Endometrial microvascular endothelial cells (primary cell): ENCODE data around the gene KRTAP9-2. TPM values are rescaled to one million over a fixed set of nuclear protein-coding genes. Genes with fewer than 3 reads are reported as not detected.
"Not testable (repeated sequence)": the region's sequence is repeated elsewhere in the genome, so short reads cannot be mapped to it uniquely, and the experiment has no call there.

Experiments
- in situ Hi-C: cut with HindIII; loops from 2 replicates; pipeline ENCODE4 v1.10.0; 2017; ENCODE audit warnings: low sequenced_read_pairs, low pct_unique_long_range_greater_than_20kb; ENCODE audit errors: inconsistent ontology term
- total RNA-seq: library from RNA; depleted of rRNA; stranded (reverse); fragments of >200 nt; gene quantifications from one replicate; pipeline ENCODE4 v1.2.3, GENCODE V29; 2015; ENCODE audit errors: inconsistent ontology term

The KRTAP9-2 gene
- total RNA-seq, 1 donor from 2014 or later, result not detected

DNA sequence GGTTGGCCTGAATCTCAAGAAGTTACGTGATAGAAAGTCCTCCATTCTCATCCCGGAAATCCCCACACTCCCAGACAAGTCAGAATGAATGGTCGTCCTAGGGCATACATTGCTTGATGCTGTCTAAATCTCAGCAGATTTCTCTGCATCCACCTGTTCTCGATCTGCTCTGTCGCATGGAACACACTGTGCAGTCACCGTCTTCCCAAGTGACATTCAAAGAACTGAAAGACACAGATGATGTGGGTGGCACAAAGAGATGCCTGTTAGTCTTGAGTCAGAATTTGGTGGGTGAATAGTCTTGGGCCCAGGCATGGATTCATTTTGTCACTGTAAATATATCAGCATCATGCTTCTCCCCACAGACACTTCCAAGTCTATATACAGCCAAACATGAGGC, 5.3 kb downstream of the KRTAP9-2 start:
- in situ Hi-C loops, result no loop called here

- in situ Hi-C loops, result not testable (repeated sequence)
Observed at GRCh38 chr17:41232399-41233105, 6.1 kb downstream of the KRTAP9-2 start, which contains the start of gene KRTAP9-3. KRTAP9-3 (plus strand) TSS chr17:41232449; CDS start chr17:41232502, 53 bp downstream.

DNA sequence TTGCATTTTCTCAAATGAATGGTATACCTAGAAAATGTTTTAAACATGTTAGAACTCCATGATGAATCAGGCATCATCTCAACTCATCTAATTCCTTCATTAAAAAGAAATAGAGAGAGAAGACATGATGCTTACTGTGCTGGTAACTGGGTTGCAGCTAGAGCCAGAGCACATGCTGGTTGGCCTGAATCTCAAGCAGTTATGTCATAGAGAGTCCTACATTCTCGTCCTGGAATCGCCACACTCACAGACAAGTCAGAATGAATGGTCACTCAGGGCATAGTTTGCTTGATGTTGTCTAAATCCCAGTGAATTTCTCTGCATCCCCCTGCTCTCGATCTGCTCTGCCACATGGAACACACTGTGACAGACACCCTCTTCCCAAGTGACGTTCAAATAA, 10.7 kb downstream of the KRTAP9-2 start:
- in situ Hi-C loops, result not testable (repeated sequence)

- in situ Hi-C loops, result not testable (repeated sequence)
Observed at GRCh38 chr17:41237949-41238437, 11.5 kb downstream of the KRTAP9-2 start, which contains the start of gene KRTAP9-8. KRTAP9-8 (plus strand) TSS chr17:41237999; CDS start chr17:41238052, 53 bp downstream.

DNA sequence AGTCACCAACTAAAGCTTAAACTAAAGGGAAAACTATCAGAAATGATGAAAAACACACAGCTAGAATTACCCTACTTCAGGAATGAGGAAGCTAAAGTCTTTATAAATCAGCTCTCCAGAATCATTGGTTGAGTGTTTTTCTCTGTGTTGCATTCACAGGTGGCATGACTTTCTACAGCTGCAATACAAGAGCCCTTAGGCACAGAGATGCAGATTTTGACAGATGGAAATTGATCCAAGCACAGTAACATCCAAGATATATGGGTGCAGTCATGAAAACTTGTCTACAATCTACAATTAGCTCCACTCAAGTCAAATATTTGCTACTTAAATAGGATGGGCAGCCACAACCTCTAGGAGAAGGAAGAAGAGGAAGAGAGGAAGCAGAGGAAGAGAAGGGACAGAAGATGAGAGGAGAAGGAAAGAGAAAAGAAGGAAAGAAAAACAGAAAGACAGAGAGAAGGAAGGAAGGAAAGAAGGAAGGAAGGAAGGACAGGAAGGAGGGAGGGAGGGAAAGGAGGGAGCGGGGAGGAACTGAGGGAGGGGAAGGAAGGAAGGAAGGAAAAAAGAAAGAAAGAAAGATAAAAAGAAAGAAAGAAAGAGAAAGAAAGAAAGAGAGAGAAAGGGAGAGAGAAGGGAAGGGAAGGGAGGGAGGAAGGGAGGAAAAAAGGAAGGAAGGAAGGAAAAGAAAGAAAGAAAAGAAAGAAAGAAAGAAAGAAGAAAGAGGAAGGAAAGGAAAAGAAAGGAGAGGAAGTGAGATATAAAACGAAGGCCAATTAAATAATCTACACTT, 20.7 kb downstream of the KRTAP9-2 start:
- in situ Hi-C loops, result not testable (repeated sequence)

DNA sequence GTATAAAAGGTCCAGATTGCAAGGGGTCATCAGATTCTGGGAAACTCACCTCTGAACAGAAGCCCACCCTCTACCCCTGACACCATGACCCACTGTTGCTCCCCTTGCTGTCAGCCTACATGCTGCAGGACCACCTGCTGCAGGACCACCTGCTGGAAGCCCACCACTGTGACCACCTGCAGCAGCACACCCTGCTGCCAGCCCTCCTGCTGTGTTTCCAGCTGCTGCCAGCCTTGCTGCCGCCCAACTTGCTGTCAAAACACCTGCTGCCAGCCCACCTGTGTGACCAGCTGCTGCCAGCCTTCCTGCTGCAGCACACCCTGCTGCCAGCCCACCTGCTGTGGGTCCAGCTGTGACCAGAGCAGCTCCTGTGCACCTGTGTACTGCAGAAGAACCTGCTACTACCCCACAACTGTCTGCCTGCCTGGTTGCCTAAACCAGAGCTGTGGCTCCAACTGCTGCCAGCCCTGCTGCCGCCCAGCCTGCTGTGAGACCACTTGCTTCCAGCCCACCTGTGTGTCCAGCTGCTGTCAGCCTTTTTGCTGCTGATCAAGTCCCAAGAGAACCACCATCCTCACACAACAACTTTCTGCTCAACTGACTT, 23.3 kb downstream of the KRTAP9-2 start, which contains the start of gene KRTAP9-4:
TSS of gene KRTAP9-4 (plus strand) at position 51 of the 604 bp plus-strand sequence. CDS start at position 85, 34 bp downstream.
- in situ Hi-C loops, result not testable (repeated sequence)

DNA sequence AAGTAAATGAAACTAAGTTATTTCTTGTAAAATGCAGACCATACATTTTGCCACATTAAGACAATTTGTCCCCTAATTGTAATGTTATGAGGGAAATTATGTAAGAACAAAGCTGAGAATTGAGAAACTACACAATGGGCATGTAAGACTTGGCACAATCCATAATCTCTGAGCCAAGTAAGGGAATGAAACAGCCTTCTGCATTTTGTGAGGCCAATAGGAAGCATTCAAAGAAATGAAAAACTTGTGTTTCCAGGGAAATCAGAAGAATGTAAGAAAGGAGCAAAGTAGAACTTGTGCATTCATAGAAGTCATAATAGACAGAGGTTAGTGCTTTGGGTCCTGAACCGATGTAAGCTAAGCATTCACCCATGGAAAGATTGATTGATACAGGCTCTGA, 24.8 kb downstream of the KRTAP9-2 start:
- in situ Hi-C loops, result no loop called here

- in situ Hi-C loops, result no loop called here
Observed at GRCh38 chr17:41254861-41255260, 28.4 kb downstream of the KRTAP9-2 start.

GRCh38 chr17:41255381-41256290, 29.2 kb downstream of the KRTAP9-2 start, which contains the start of gene KRTAP9-9:
KRTAP9-9 (plus strand) TSS chr17:41255384.
- in situ Hi-C loops, result not testable (repeated sequence)

DNA sequence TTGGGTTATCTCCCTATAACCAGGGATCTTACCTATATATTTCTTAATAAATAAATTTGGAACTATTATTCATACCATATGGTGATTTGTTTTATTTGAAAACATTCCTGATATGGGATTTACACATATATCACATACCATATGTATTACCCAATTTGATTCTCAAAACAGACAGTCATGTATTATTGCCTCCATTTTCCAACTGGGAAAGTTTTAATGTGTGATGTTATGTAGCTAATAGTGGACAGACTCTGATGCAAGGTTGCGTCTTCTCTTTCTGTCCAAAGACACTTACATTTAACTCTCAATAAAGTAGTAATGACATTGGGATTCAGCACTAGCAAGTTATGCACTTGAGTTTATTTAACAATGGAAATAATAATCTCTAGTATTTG, 29.8 kb downstream of the KRTAP9-2 start:
- in situ Hi-C loops, result no loop called here

DNA sequence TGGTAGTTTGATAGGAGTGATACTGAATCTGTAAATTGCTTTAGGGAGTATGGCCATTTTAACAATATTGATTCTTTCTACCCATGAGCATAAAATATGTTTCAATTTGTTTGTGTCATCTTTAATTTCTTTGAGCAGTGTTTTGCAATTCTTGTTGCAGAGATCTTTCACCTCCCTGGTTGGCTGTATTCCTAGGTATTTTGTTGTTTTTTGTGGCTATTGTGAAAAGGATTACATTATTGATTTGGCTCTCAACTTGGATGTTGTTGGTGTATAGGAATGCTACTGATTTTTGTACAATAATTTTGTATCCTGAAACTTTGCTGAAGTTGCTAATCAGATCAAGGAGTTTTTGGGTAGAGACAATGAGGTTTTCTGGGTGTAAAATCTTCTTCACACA, 32.0 kb downstream of the KRTAP9-2 start:
- in situ Hi-C loops, result no loop called here

GRCh38 chr17:41263212-41263611, 36.8 kb downstream of the KRTAP9-2 start:
- in situ Hi-C loops, result no loop called here

DNA sequence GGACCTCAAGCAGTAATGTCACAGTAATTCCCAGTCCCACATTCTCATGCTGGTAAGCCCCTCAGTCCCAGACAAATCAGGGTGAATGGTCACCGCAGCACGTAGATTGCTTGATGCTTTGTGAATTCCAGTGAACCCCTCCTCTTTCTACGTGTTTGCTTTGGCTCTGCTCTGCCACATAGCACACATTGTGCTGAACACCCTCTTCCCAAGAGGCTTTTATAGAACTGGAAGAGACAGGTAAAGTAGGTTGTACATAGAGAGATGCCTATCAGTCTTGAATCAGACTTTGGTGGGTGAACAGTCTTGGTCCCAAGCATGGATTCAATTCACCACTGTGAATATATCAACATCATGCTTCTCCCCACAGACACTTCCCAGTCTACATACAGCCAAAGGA, 38.2 kb downstream of the KRTAP9-2 start:
- in situ Hi-C loops, result no loop called here

DNA sequence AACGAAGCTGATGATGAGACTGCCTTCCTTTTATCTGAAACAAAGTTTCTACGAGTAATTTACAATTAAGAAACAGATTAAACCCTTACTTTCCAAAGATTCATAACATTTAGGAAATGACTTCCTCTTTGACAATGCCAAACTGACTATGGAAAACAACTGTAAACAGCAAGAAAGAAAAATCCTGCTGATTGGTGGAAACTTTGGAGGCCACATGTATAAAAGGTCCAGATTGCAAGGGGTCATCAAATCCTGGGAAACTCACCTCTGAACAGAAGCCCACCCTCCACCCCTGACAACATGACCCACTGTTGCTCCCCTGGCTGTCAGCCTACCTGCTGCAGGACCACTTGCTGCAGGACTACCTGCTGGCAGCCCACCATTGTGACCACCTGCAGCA, 38.6 kb downstream of the KRTAP9-2 start, which contains the start of gene KRTAP9-6:
TSS of gene KRTAP9-6 (plus strand) at position 301 of the 400 bp plus-strand sequence. CDS start at position 301, 0 bp downstream.
- in situ Hi-C loops, result no loop called here

DNA sequence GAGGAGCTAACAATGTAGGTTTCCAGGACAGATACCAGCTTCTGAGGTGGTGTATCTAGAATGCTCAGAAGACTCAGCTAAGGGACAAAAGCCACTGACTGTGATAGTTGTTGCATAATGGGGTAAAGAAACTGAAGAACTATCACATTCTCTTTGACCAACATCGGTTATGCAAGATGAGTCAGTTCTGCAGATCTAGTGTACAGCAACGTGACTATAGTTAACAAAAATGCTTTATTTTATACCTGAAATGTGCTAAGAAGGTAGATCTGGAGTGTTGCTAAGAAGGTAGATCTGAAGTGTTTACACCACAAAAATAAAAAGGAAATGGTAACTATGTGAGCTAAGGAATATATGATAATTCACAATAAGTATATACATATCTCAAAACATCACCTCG, 41.3 kb downstream of the KRTAP9-2 start:
- in situ Hi-C loops, result no loop called here

GRCh38 chr17:41271323-41271722, 44.9 kb downstream of the KRTAP9-2 start:
- in situ Hi-C loops, result not testable (repeated sequence)

DNA sequence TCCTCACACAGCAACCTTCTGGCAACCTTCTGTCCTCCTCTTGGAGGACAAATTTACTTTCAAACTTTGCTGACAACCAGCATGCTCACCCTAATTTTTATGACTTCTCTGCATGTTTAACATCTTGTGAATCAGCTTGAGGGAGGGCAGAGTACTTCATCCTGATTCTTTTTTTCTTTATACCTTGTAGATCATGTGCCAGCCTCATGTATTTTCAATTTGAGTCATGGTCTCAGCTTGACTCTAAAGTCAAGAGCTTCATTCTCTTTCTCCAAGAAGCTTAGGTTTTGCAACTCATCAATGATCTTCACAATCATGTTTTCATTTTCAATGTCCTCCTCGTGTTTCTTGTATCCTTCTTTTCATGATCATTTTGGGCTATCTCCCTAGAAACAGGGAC, 45.4 kb downstream of the KRTAP9-2 start:
- in situ Hi-C loops, result no loop called here

DNA sequence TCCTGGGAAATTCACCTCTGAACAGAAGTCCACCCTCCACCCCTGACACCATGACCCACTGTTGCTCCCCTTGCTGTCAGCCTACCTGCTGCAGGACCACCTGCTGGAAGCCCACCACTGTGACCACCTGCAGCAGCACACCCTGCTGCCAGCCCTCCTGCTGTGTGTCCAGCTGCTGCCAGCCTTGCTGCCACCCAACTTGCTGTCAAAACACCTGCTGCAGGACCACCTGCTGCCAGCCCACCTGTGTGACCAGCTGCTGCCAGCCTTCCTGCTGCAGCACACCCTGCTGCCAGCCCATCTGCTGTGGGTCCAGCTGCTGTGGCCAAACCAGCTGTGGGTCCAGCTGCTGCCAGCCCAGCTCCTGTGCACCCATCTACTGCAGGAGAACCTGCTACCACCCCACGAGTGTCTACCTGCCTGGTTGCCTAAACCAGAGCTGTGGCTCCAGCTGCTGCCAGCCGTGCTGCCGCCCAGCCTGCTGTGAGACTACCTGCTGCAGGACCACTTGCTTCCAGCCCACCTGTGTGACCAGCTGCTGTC, 49.3 kb downstream of the KRTAP9-2 start, which contains the start of gene KRTAP9-7:
TSS of gene KRTAP9-7 (plus strand) at position 51 of the 543 bp plus-strand sequence. CDS start at position 51, 0 bp downstream.
- in situ Hi-C loops, result not testable (repeated sequence)
